PC-3 (cell line): ENCODE data around the gene PTGDS.

Experiments
- EZH2 ChIP-seq: fragments of 300-600 bp; sonication (generic); IDR thresholded peaks from one replicate; pipeline ENCODE4 v1.6.1; 2017; ENCODE audit warnings: antibody characterized with exemption, mild to moderate bottlenecking, low read length; ENCODE audit not compliant: unreplicated experiment
- EZH2phosphoT487 ChIP-seq: fragments of 300-600 bp; sonication (generic); IDR thresholded peaks from 2 replicates; pipeline ENCODE4 v1.6.1; 2018; ENCODE audit warnings: mild to moderate bottlenecking, antibody characterized with exemption, low read length, borderline replicate concordance
- TF ChIP-seq, protein P1 (sequence below): fragments of 300-600 bp; sonication (generic); conservative IDR thresholded peaks from 2 replicates; pipeline ENCODE4 v1.5.1; 2017; ENCODE audit warnings: antibody characterized with exemption, low read depth, mild to moderate bottlenecking, low read length

DNA sequence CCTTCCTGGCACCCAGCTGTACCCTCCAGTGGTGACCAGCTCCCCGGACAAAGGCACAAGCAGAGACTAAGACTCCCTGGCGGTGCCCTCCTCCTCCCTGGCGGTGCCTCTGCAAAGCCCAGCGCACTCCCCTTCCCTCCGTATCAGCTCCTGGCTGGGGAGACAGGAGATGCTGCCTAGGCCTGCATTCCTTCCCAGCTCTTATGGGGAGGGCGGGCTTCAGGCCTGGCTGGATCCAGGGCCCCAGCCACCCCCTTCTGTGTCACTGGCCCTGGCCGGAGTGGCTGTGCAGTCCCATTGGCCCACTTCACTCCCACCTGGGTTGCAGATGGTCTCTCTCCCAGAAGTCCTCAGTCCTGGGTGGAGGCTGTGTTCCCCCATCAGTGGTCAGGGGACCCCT, 18.8 kb upstream of the PTGDS start:
- TF ChIP-seq, protein P1, sequence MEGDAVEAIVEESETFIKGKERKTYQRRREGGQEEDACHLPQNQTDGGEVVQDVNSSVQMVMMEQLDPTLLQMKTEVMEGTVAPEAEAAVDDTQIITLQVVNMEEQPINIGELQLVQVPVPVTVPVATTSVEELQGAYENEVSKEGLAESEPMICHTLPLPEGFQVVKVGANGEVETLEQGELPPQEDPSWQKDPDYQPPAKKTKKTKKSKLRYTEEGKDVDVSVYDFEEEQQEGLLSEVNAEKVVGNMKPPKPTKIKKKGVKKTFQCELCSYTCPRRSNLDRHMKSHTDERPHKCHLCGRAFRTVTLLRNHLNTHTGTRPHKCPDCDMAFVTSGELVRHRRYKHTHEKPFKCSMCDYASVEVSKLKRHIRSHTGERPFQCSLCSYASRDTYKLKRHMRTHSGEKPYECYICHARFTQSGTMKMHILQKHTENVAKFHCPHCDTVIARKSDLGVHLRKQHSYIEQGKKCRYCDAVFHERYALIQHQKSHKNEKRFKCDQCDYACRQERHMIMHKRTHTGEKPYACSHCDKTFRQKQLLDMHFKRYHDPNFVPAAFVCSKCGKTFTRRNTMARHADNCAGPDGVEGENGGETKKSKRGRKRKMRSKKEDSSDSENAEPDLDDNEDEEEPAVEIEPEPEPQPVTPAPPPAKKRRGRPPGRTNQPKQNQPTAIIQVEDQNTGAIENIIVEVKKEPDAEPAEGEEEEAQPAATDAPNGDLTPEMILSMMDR: no peak
- TF ChIP-seq EZH2 (no peak), EZH2phosphoT487 (no peak)
